H1 (cell line): ENCODE results near the gene SH2D5. TPM values are rescaled to one million over a fixed set of nuclear protein-coding genes. Genes with fewer than 3 reads are reported as not detected.

ENCODE experiments used
- CTCF ChIA-PET: fragments of 300-600 bp; sonication (Branson Sonifier 250); formaldehyde crosslinking; loops from one replicate; lab custom pipeline; 2021; ENCODE audit not compliant: partially characterized antibody; lab: Charles Lee
- POLR2A ChIA-PET: fragments of 300-600 bp; sonication (Branson Sonifier 250); formaldehyde crosslinking; loops from one replicate; lab custom pipeline; 2021; ENCODE audit warnings: inconsistent platforms; ENCODE audit not compliant: partially characterized antibody; lab: Charles Lee
- DNase-seq, 2 experiments: peaks; one replicate each; pipeline versions ENCODE4 v3.0.0 to v3.0.0-alpha.2; 2010 to 2022; ENCODE audit warnings: low spot score in 2 of 2, low read depth in 1 of 2, mixed read lengths in 1 of 2
- FAIRE-seq: peaks from 2 replicates; lab custom pipeline; 2011; peaks lifted over from hg19 to GRCh38; lab: Jason Lieb, UNC
- H2AFZ ChIP-seq: 2 replicates; pipeline ENCODE4 v1.8.1; 2012; ENCODE audit warnings: low read length, inconsistent platforms
- H2AK5ac ChIP-seq: 2 replicates; pipeline ENCODE4 v1.6.1; 2013; ENCODE audit warnings: low read depth, low read length
- H2BK120ac ChIP-seq: replicated peaks from 2 replicates; pipeline ENCODE3; 2013; ENCODE audit warnings: low read depth, low read length, inconsistent platforms
- H2BK12ac ChIP-seq: 2 replicates; pipeline ENCODE4 v1.6.1; 2013; ENCODE audit warnings: low read depth, low read length
- H2BK15ac ChIP-seq: 2 replicates; pipeline ENCODE4 v1.6.1; 2013; ENCODE audit warnings: low read length
- H2BK20ac ChIP-seq: 2 replicates; pipeline ENCODE4 v1.6.1; 2013; ENCODE audit warnings: low read length
- H2BK5ac ChIP-seq: 2 replicates; pipeline ENCODE4 v1.6.1; 2013; ENCODE audit warnings: low read depth, low read length
- H3K14ac ChIP-seq: 2 replicates; pipeline ENCODE4 v1.6.1; 2013; ENCODE audit warnings: inconsistent platforms; ENCODE audit not compliant: insufficient read length
- H3K18ac ChIP-seq: 2 replicates; pipeline ENCODE4 v1.6.1; 2013; ENCODE audit warnings: low read length; ENCODE audit errors: extremely low read depth
- H3K23ac ChIP-seq: 2 replicates; pipeline ENCODE4 v1.6.1; 2013; ENCODE audit warnings: inconsistent platforms; ENCODE audit not compliant: insufficient read length
- H3K23me2 ChIP-seq: 2 replicates; pipeline ENCODE4 v1.6.1; 2013; ENCODE audit warnings: low read depth, low read length
- H3K27ac ChIP-seq: 2 replicates; pipeline ENCODE4 v1.6.1; 2011; ENCODE audit warnings: low read depth, low read length, inconsistent platforms
- H3K27me3 ChIP-seq, 4 experiments: replicated peaks in 1 of 4; 1 replicate in 1 of 4; 2 replicates in 3 of 4; pipeline versions ENCODE4 v1.6.1 to v1.8.1; 2011 to 2013; ENCODE audit warnings: low read length in 3 of 4, mild to moderate bottlenecking in 3 of 4, inconsistent platforms in 2 of 4, mixed read lengths in 2 of 4, moderate library complexity in 1 of 4; ENCODE audit not compliant: control insufficient read depth in 3 of 4, insufficient read depth in 3 of 4; ENCODE audit errors: extremely low read depth in 1 of 4
- H3K36me3 ChIP-seq, 4 experiments: 2 replicates each; pipeline versions ENCODE4 v1.6.1 to v1.8.1; 2011 to 2013; ENCODE audit warnings: mild to moderate bottlenecking in 4 of 4, low read length in 3 of 4, moderate library complexity in 2 of 4, control low read depth in 1 of 4, inconsistent platforms in 1 of 4; ENCODE audit not compliant: insufficient read depth in 4 of 4, control insufficient read depth in 2 of 4
- H3K4ac ChIP-seq: replicated peaks from 2 replicates; pipeline ENCODE3; 2013; ENCODE audit warnings: low read length, low read depth, mixed read lengths, inconsistent platforms; ENCODE audit not compliant: insufficient read length
- H3K4me1 ChIP-seq, 4 experiments: replicated peaks in 1 of 4; 1 replicate in 1 of 4; 2 replicates in 3 of 4; pipeline versions ENCODE4 v1.6.1 to v1.8.1; 2011 to 2013; ENCODE audit warnings: low read length in 3 of 4, inconsistent platforms in 2 of 4, mixed read lengths in 1 of 4; ENCODE audit not compliant: insufficient read depth in 4 of 4, control insufficient read depth in 3 of 4
- H3K4me2 ChIP-seq, 2 experiments: 2 replicates each; pipeline versions ENCODE4 v1.6.1 to v1.8.1; 2011 to 2013; ENCODE audit warnings: low read depth in 2 of 2, low read length in 2 of 2, control low read depth in 1 of 2, inconsistent platforms in 1 of 2, mild to moderate bottlenecking in 1 of 2; ENCODE audit not compliant: insufficient read depth in 1 of 2
- H3K4me3 ChIP-seq, 4 experiments: fragments of 200-600, 300-600 bp in 1 of 4; sonication (generic), shearing (Covaris generic), sonication (Bioruptor Twin) in 1 of 4; 2 replicates each; pipeline versions ENCODE4 v1.5.1 to v1.8.1; 2011 to 2016; ENCODE audit warnings: low read length in 4 of 4, low read depth in 3 of 4, control low read depth in 2 of 4, inconsistent platforms in 2 of 4, mild to moderate bottlenecking in 2 of 4, mixed read lengths in 1 of 4, moderate library complexity in 1 of 4; ENCODE audit not compliant: insufficient read depth in 2 of 4; ENCODE audit errors: extremely low read depth in 1 of 4
- H3K56ac ChIP-seq: replicated peaks from 2 replicates; pipeline ENCODE3; 2013; ENCODE audit warnings: low read depth, mild to moderate bottlenecking, mixed read lengths, low read length, inconsistent platforms; ENCODE audit not compliant: insufficient read length
- H3K79me1 ChIP-seq: 2 replicates; pipeline ENCODE4 v1.6.1; 2013; ENCODE audit warnings: low read depth, low read length, control low read depth
- H3K79me2 ChIP-seq, 2 experiments: 2 replicates each; pipeline versions ENCODE4 v1.6.1 to v1.8.1; 2012 to 2013; ENCODE audit warnings: low read length in 2 of 2, mild to moderate bottlenecking in 2 of 2, inconsistent platforms in 1 of 2; ENCODE audit not compliant: insufficient read depth in 2 of 2, control insufficient read depth in 1 of 2
- H3K9ac ChIP-seq, 4 experiments: replicated peaks in 1 of 4; 1 replicate in 1 of 4; 2 replicates in 3 of 4; pipeline versions ENCODE4 v1.6.1 to v1.8.1; 2011 to 2013; ENCODE audit warnings: low read depth in 3 of 4, low read length in 3 of 4, control low read depth in 2 of 4, mild to moderate bottlenecking in 2 of 4, moderate library complexity in 2 of 4, inconsistent platforms in 1 of 4; ENCODE audit errors: extremely low read depth in 1 of 4
- H3K9me3 ChIP-seq, 2 experiments: 2 replicates each; pipeline versions ENCODE4 v1.6.1 to v1.8.1; 2012 to 2013; ENCODE audit warnings: mild to moderate bottlenecking in 2 of 2, moderate library complexity in 2 of 2, control low read depth in 1 of 2, inconsistent platforms in 1 of 2, low read depth in 1 of 2, low read length in 1 of 2, mixed read lengths in 1 of 2; ENCODE audit not compliant: insufficient read depth in 2 of 2
- H4K20me1 ChIP-seq, 2 experiments: replicated peaks in 1 of 2; 2 replicates each; pipeline versions ENCODE3 to v1.8.1; 2011 to 2013; ENCODE audit warnings: inconsistent platforms in 2 of 2, low read length in 2 of 2, mild to moderate bottlenecking in 1 of 2; ENCODE audit not compliant: insufficient read depth in 2 of 2, control insufficient read depth in 1 of 2
- H4K5ac ChIP-seq: 2 replicates; pipeline ENCODE4 v1.6.1; 2013; ENCODE audit warnings: low read length, low read depth, mixed read lengths, inconsistent platforms; ENCODE audit not compliant: insufficient read length
- H4K8ac ChIP-seq: 2 replicates; pipeline ENCODE4 v1.8.0; 2013; ENCODE audit warnings: mild to moderate bottlenecking, moderate library complexity, low read length, inconsistent platforms; ENCODE audit not compliant: insufficient read depth; ENCODE audit errors: extremely low read depth
- H4K91ac ChIP-seq: replicated peaks from 2 replicates; pipeline ENCODE3; 2013; ENCODE audit warnings: low read length, mixed read lengths, inconsistent platforms; ENCODE audit not compliant: insufficient read length
- ATF3 ChIP-seq: IDR thresholded peaks from 2 replicates; pipeline ENCODE4 v1.6.1; 2011; ENCODE audit warnings: low read depth, mild to moderate bottlenecking, low read length; ENCODE audit not compliant: insufficient read depth
- CBX5 ChIP-seq: fragments of 300-800, 300-1000 bp; sonication (generic); IDR thresholded peaks from 2 replicates; pipeline ENCODE4 v1.7.1; 2016; ENCODE audit warnings: antibody characterized with exemption, low read length, low read depth
- FOSL1 ChIP-seq: IDR thresholded peaks from 2 replicates; pipeline ENCODE4 v1.6.1; 2011; ENCODE audit warnings: mild to moderate bottlenecking, low read depth, low read length, moderate library complexity; ENCODE audit not compliant: insufficient read depth
- JUN ChIP-seq: IDR thresholded peaks from 2 replicates; pipeline ENCODE4 v1.6.1; 2011; ENCODE audit warnings: low read depth, mild to moderate bottlenecking, improper control_type of control experiment, low read length
- KDM4A ChIP-seq: IDR thresholded peaks from one replicate; pipeline ENCODE4 v1.7.1; 2012; ENCODE audit warnings: low read depth, mild to moderate bottlenecking, moderate library complexity, low read length, inconsistent platforms; ENCODE audit not compliant: severe bottlenecking
- NANOG ChIP-seq: IDR thresholded peaks from 2 replicates; pipeline ENCODE4 v1.6.1; 2011; ENCODE audit warnings: low read length, low read depth, mild to moderate bottlenecking, inconsistent platforms; ENCODE audit not compliant: insufficient read depth, poor library complexity, severe bottlenecking
- NRF1 ChIP-seq: IDR thresholded peaks from 2 replicates; pipeline ENCODE4 v1.6.1; 2011; ENCODE audit warnings: mild to moderate bottlenecking, low read depth, low read length, improper control_type of control experiment
- POLR2AphosphoS5 ChIP-seq: IDR thresholded peaks from 2 replicates; pipeline ENCODE4 v1.6.1; 2011; ENCODE audit warnings: low read depth, low read length
- RXRA ChIP-seq: IDR thresholded peaks from 2 replicates; pipeline ENCODE4 v1.6.1; 2011; ENCODE audit warnings: low read depth, mild to moderate bottlenecking, low read length, moderate library complexity; ENCODE audit not compliant: insufficient read depth
- SIX5 ChIP-seq: IDR thresholded peaks from 2 replicates; pipeline ENCODE4 v1.6.1; 2011; ENCODE audit warnings: mild to moderate bottlenecking, low read depth, low read length
- TAF1 ChIP-seq: IDR thresholded peaks from 2 replicates; pipeline ENCODE4 v1.6.1; 2011; ENCODE audit warnings: mild to moderate bottlenecking, low read depth, low read length
- TAF7 ChIP-seq: optimal IDR thresholded peaks from 2 replicates; pipeline ENCODE3; 2011; ENCODE audit warnings: low read depth, mild to moderate bottlenecking, inconsistent platforms, low read length, moderate library complexity, borderline replicate concordance
- TBP ChIP-seq: IDR thresholded peaks from 2 replicates; pipeline ENCODE4 v1.6.1; 2011; ENCODE audit warnings: low read depth, low read length, improper control_type of control experiment
- ZNF274 ChIP-seq: IDR thresholded peaks from 2 replicates; pipeline ENCODE4 v1.7.0; 2012; ENCODE audit warnings: low read length, borderline replicate concordance; ENCODE audit errors: extremely low read depth
- WGBS, 2 experiments: shearing (Covaris generic) in 1 of 2; methylation state at CpG; one replicate each; pipeline versions ENCODE4 v1.1.6 to v1.1.7; 2013 to 2015; ENCODE audit warnings: low lambda C conversion rate in 2 of 2, mixed read lengths in 2 of 2, inconsistent platforms in 1 of 2, low coverage in 1 of 2, missing lambda C conversion rate in 1 of 2; ENCODE audit not compliant: insufficient replicate concordance in 2 of 2, insufficient coverage in 1 of 2, insufficient read length in 1 of 2; ENCODE audit errors: extremely low coverage in 1 of 2, missing lambda C conversion rate in 1 of 2; 5-methylcytosine and 5-hydroxymethylcytosine counted together
- polyA plus RNA-seq, 7 experiments: library from polyadenylated mRNA; depleted of rRNA in 3 of 7; stranded (reverse) in 5 of 7; unstranded in 2 of 7; fragments of >200 nt in 5 of 7; fragments of 200-250 nt in 2 of 7; gene quantifications; 1 replicate in 5 of 7; 2 replicates in 1 of 7; 4 replicates in 1 of 7; pipeline versions ENCODE4 v1.2.1 to v1.2.3, GENCODE V29; 2011 to 2013; ENCODE audit warnings: missing spikeins in 2 of 7, mixed read lengths in 2 of 7
- total RNA-seq: library from RNA; stranded (reverse); fragmentation: NEBNext Ultra II Directional; extraction: Animal tissue kit (Norgen Biotek cat#: 25700); gene quantifications from 2 replicates; pipeline ENCODE4 v1.2.1, GENCODE V29; 2021

The SH2D5 gene
- total and polyA plus RNA-seq, 2 of the 8 experiments (the other 6 are each of a cell fraction or from before 2014, with no cell fraction given): 13.2 to 18.4 TPM

- no peak overlapping the region for H3K27ac ChIP-seq
- H3K4me2 ChIP-seq: no peak overlapping the region
- CTCF ChIA-PET: interaction anchor here (0.9 to 1.7 kb wide), 4 partner anchors 13 to 135 kb away, joined by 3 to 5 read pairs (median 3); no protein-coding TSS in a partner anchor
- WGBS, 2 experiments: 86% methylated on average over 3 of the region's 3 CpGs; no CpG with 5 or more reads in 1 of the 2 experiments
- POLR2A ChIA-PET: interaction anchor here (0.6 to 1.3 kb wide), 3 partner anchors 9 to 16 kb away, joined by 3 to 4 read pairs (median 4); no protein-coding TSS in a partner anchor
- H2AFZ ChIP-seq: no peak overlapping the region
- no peak for DNase-seq
- H4K20me1 ChIP-seq: peaks cover 1 to 7% of the 10 kb centered on the region in 2 experiments
- no peaks in the 10 kb centered on the region for H3K79me1 ChIP-seq
- no peaks in the 10 kb centered on the region for H3K23me2 ChIP-seq
- no peaks in the 10 kb centered on the region for H3K4me1 ChIP-seq
- FAIRE-seq: no peak
- no peak overlapping the region for H2AK5ac ChIP-seq
- no peak overlapping the region for H2BK20ac ChIP-seq
- H2BK5ac ChIP-seq: no peak overlapping the region
- H3K18ac ChIP-seq: no peak overlapping the region
- no peaks in the 10 kb centered on the region; a peak in 2 of 8 replicates for H3K36me3 ChIP-seq
- H3K56ac ChIP-seq: no peak overlapping the region
- H4K8ac ChIP-seq: no peak overlapping the region
- no peaks in the 10 kb centered on the region for H3K27me3 ChIP-seq
- no peak overlapping the region for H3K14ac ChIP-seq
- no peak overlapping the region for H2BK120ac ChIP-seq
- no peaks in the 10 kb centered on the region for H3K9me3 ChIP-seq
- no peak overlapping the region for H4K91ac ChIP-seq
- H4K5ac ChIP-seq: no peak overlapping the region
- no peak overlapping the region for H2BK12ac ChIP-seq
- no peak overlapping the region for H3K23ac ChIP-seq
- no peak overlapping the region for H2BK15ac ChIP-seq
- H3K4me3 ChIP-seq: no peak overlapping the region
- H3K79me2 ChIP-seq: no peaks in the 10 kb centered on the region
- no peak overlapping the region for H3K4ac ChIP-seq
- H3K9ac ChIP-seq: no peak overlapping the region
- TF ChIP-seq SIX5 (no peak), NANOG (no peak), NRF1 (no peak), TAF1 (no peak), ZNF274 (no peak), CBX5 (no peak), TBP (no peak), ATF3 (no peak), FOSL1 (no peak), POLR2AphosphoS5 (no peak), TAF7 (no peak), RXRA (no peak), JUN (no peak), KDM4A (no peak)
These were observed 22.6 kb downstream of the SH2D5 start for GRCh38 chr1:20709868-20710267.
